Muscle of leg (tissue), 9 donors: ENCODE measurements around the gene FBXL19. TPM values are rescaled to one million over a fixed set of nuclear protein-coding genes. Genes with fewer than 3 reads are reported as not detected.

Source experiments
- polyA plus RNA-seq, 8 donors: library from polyadenylated mRNA; unstranded; fragments of 120-200 nt; gene quantifications; one replicate each; pipeline versions ENCODE4 v1.2.1 to v1.2.3, GENCODE V29; 2013; ENCODE audit warnings: inconsistent platforms in 1 of 8, low replicate concordance in 1 of 8; ENCODE audit not compliant: insufficient read length in 8 of 8, insufficient read depth in 1 of 8
- total RNA-seq: library from RNA; stranded (reverse); fragments of 120-200 nt; gene quantifications from one replicate; pipeline ENCODE4 v1.2.4, GENCODE V29; 2013

Gene FBXL19
- total and polyA plus RNA-seq, 9 donors: 6.3 to 17.7 (median 11.1) TPM

Other genes with a start within 250 kb of the FBXL19 start
- 7.9 TPM for gene SRCAP, start 224.4 kb upstream of the FBXL19 start, total RNA-seq
- gene SRCAP, start 224.4 kb upstream of the FBXL19 start, polyA plus RNA-seq: 10 to 100 TPM; 16.2 to 28.3 (median 21.8) TPM
- 10.5 TPM for gene PHKG2, start 175.1 kb upstream of the FBXL19 start, total RNA-seq
- 10 to 100 TPM; 10.7 to 14.5 (median 13.3) TPM for gene PHKG2, start 175.1 kb upstream of the FBXL19 start, polyA plus RNA-seq
- 1.8 TPM for gene CFAP119, start 161.5 kb upstream of the FBXL19 start, total RNA-seq
- gene CFAP119, start 161.5 kb upstream of the FBXL19 start, polyA plus RNA-seq: 1 to 10 TPM; 1.6 to 3.5 (median 2.6) TPM
- gene RNF40, start 161.2 kb upstream of the FBXL19 start, total RNA-seq: 43.9 TPM
- 10 to 100 TPM; 46.3 to 72.0 (median 56.9) TPM for gene RNF40, start 161.2 kb upstream of the FBXL19 start, polyA plus RNA-seq
- 12.4 TPM for gene ZNF629, start 136.4 kb upstream of the FBXL19 start, total RNA-seq
- 10 to 100 TPM; 12.7 to 18.9 (median 15.3) TPM for gene ZNF629, start 136.4 kb upstream of the FBXL19 start, polyA plus RNA-seq
- 47.6 TPM for gene BCL7C, start 29.5 kb upstream of the FBXL19 start, total RNA-seq
- gene BCL7C, start 29.5 kb upstream of the FBXL19 start, polyA plus RNA-seq: 10 to 100 TPM; 29.2 to 41.8 (median 34.8) TPM
- 1.7 TPM for gene CTF1, start 27.0 kb upstream of the FBXL19 start, total RNA-seq
- gene CTF1, start 27.0 kb upstream of the FBXL19 start, polyA plus RNA-seq: 10 to 100 TPM in 3 of 8 donors, 1 to 10 TPM in 5; 8.9 to 11.9 (median 9.8) TPM
- 11.8 TPM for gene ORAI3, start 25.5 kb downstream of the FBXL19 start, total RNA-seq
- 10 to 100 TPM in 7 of 8 donors, 1 to 10 TPM in 1; 8.9 to 14.0 (median 11.1) TPM for gene ORAI3, start 25.5 kb downstream of the FBXL19 start, polyA plus RNA-seq
- gene SETD1A, start 34.2 kb downstream of the FBXL19 start, total RNA-seq: 2.7 TPM
- 10 to 100 TPM in 7 of 8 donors, 1 to 10 TPM in 1; 9.8 to 16.5 (median 13.1) TPM for gene SETD1A, start 34.2 kb downstream of the FBXL19 start, polyA plus RNA-seq
- 13.7 TPM for gene HSD3B7, start 61.6 kb downstream of the FBXL19 start, total RNA-seq
- 1 to 10 TPM; 7.3 to 10.0 (median 8.7) TPM for gene HSD3B7, start 61.6 kb downstream of the FBXL19 start, polyA plus RNA-seq
- gene STX1B, start 87.1 kb downstream of the FBXL19 start, total RNA-seq: 0.66 TPM
- 1 to 10 TPM in 7 of 8 donors, under 1 TPM in 1; 0.99 to 2.9 (median 1.6) TPM for gene STX1B, start 87.1 kb downstream of the FBXL19 start, polyA plus RNA-seq
- gene STX4, start 110.0 kb downstream of the FBXL19 start, total RNA-seq: 25.7 TPM
- gene STX4, start 110.0 kb downstream of the FBXL19 start, polyA plus RNA-seq: 10 to 100 TPM; 38.0 to 49.8 (median 43.4) TPM
- 4.3 TPM for gene ZNF668, start 150.7 kb downstream of the FBXL19 start, total RNA-seq
- gene ZNF668, start 150.7 kb downstream of the FBXL19 start, polyA plus RNA-seq: 10 to 100 TPM in 6 of 8 donors, 1 to 10 TPM in 2; 8.5 to 12.3 (median 10.9) TPM
- gene ZNF646, start 150.8 kb downstream of the FBXL19 start, total RNA-seq: 8.0 TPM
- gene ZNF646, start 150.8 kb downstream of the FBXL19 start, polyA plus RNA-seq: 10 to 100 TPM in 3 of 8 donors, 1 to 10 TPM in 5; 7.9 to 11.6 (median 9.8) TPM
- gene PRSS53, start 165.4 kb downstream of the FBXL19 start, total RNA-seq: 11.5 TPM
- gene PRSS53, start 165.4 kb downstream of the FBXL19 start, polyA plus RNA-seq: 1 to 10 TPM; 1.8 to 6.3 (median 4.4) TPM
- 39.6 TPM for gene VKORC1, start 171.2 kb downstream of the FBXL19 start, total RNA-seq
- 10 to 100 TPM; 55.0 to 75.2 (median 63.4) TPM for gene VKORC1, start 171.2 kb downstream of the FBXL19 start, polyA plus RNA-seq
- gene BCKDK, start 184.8 kb downstream of the FBXL19 start, total RNA-seq: 12.7 TPM
- gene BCKDK, start 184.8 kb downstream of the FBXL19 start, polyA plus RNA-seq: 10 to 100 TPM; 24.8 to 33.3 (median 30.0) TPM
- 65.2 TPM for gene KAT8, start 194.1 kb downstream of the FBXL19 start, total RNA-seq
- gene KAT8, start 194.1 kb downstream of the FBXL19 start, polyA plus RNA-seq: 10 to 100 TPM; 45.9 to 55.1 (median 52.7) TPM
- gene PRSS8, start 212.2 kb downstream of the FBXL19 start, total RNA-seq: not detected
- gene PRSS8, start 212.2 kb downstream of the FBXL19 start, polyA plus RNA-seq: 10 to 100 TPM in 1 of 8 donors, 1 to 10 TPM in 2, under 1 TPM in 4, not detected in 1; 0.14 to 13.1 (median 0.47) TPM
- 2.3 TPM for gene PRSS36, start 226.5 kb downstream of the FBXL19 start, total RNA-seq
- gene PRSS36, start 226.5 kb downstream of the FBXL19 start, polyA plus RNA-seq: 1 to 10 TPM in 6 of 8 donors, under 1 TPM in 2; 0.55 to 2.6 (median 1.6) TPM